HepG2 (cell line): Measurements from ENCODE around the gene DDI2. TPM values are rescaled to one million over a fixed set of nuclear protein-coding genes. Genes with fewer than 3 reads are reported as not detected.

Experiments used
- ATAC-seq: fragments of 200-7000 bp; cut with Tn5 transposase; 3 replicates; pipeline ENCODE4 v1.9.1; 2020; ENCODE audit warnings: mild to moderate bottlenecking, moderate library complexity
- BruUV-seq: library from RNA; stranded (reverse); fragments of 400-500 nt; replicated peaks from 2 replicates; lab custom pipeline; 2021; lab: Mats Ljungman, UMichigan
- CTCF ChIA-PET: fragments of 300-600 bp; formaldehyde crosslinking; extraction: SDS; loops from one replicate; lab custom pipeline; 2021; ENCODE audit warnings: low total read pairs, inconsistent platforms, low intra/inter-chr PET ratio; lab: Yijun Ruan, JAX
- POLR2A ChIA-PET: fragments of 350-600 bp; sonication (Branson Sonifier 250); formaldehyde crosslinking; loops from one replicate; lab custom pipeline; 2020; ENCODE audit warnings: antibody characterized with exemption, inconsistent platforms; lab: Yijun Ruan, JAX
- DNase-seq: peaks from one replicate; pipeline ENCODE4 v3.0.0-alpha.2; 2015; ENCODE audit warnings: low spot score
- FAIRE-seq: peaks from 3 replicates; lab custom pipeline; 2011; peaks lifted over from hg19 to GRCh38; lab: Jason Lieb, UNC
- H2AFZ ChIP-seq: one replicate; pipeline ENCODE4 v1.6.1; 2011; ENCODE audit warnings: low read length, inconsistent platforms
- H3K27ac ChIP-seq: fragments of 300-600 bp; 3 replicates; pipeline ENCODE4 v1.8.0; 2011; ENCODE audit warnings: mixed run types, mild to moderate bottlenecking, mixed read lengths, low read length, inconsistent platforms; ENCODE audit not compliant: insufficient read depth; ENCODE audit errors: extremely low read length
- H3K27me3 ChIP-seq, 2 experiments: fragments of 200-600 bp in 1 of 2; 2 replicates in 1 of 2; 3 replicates in 1 of 2; pipeline versions ENCODE4 v1.6.0 to v1.8.0; 2011; ENCODE audit warnings: low read length in 2 of 2, mild to moderate bottlenecking in 2 of 2, moderate library complexity in 2 of 2, inconsistent platforms in 1 of 2; ENCODE audit not compliant: insufficient read depth in 2 of 2, control insufficient read depth in 1 of 2
- H3K36me3 ChIP-seq, 2 experiments: fragments of 200-600 bp in 1 of 2; replicated peaks in 1 of 2; 2 replicates in 1 of 2; 3 replicates in 1 of 2; pipeline versions ENCODE4 v1.5.1 to v1.8.0; 2011; ENCODE audit warnings: low read length in 2 of 2, inconsistent platforms in 1 of 2; ENCODE audit not compliant: insufficient read depth in 2 of 2, control insufficient read depth in 1 of 2
- H3K4me1 ChIP-seq: 2 replicates; pipeline ENCODE4 v1.5.1; 2012; ENCODE audit warnings: low read length, inconsistent platforms; ENCODE audit not compliant: insufficient read depth
- H3K4me2 ChIP-seq: 2 replicates; pipeline ENCODE4 v1.6.0; 2011; ENCODE audit warnings: low read depth, low read length, inconsistent platforms
- H3K4me3 ChIP-seq, 3 experiments: fragments of 200-600 bp in 1 of 3; sonication (generic), shearing (Covaris generic) in 1 of 3; replicated peaks in 1 of 3; 2 replicates each; pipeline ENCODE4 v1.5.1; 2011 to 2016; ENCODE audit warnings: low read length in 3 of 3, inconsistent platforms in 2 of 3, low read depth in 2 of 3, mild to moderate bottlenecking in 2 of 3, control low read depth in 1 of 3, mixed read lengths in 1 of 3; ENCODE audit not compliant: insufficient read depth in 1 of 3
- H3K79me2 ChIP-seq: one replicate; pipeline ENCODE4 v1.6.1; 2011; ENCODE audit warnings: low read length, inconsistent platforms; ENCODE audit not compliant: insufficient read depth
- H3K9ac ChIP-seq: 2 replicates; pipeline ENCODE4 v1.6.0; 2011; ENCODE audit warnings: mild to moderate bottlenecking, low read depth, low read length, inconsistent platforms; ENCODE audit not compliant: insufficient read depth
- H3K9me3 ChIP-seq: 2 replicates; pipeline ENCODE4 v1.5.1; 2012; ENCODE audit warnings: mild to moderate bottlenecking, low read length
- H4K20me1 ChIP-seq: 2 replicates; pipeline ENCODE4 v1.6.0; 2011; ENCODE audit warnings: inconsistent platforms, mild to moderate bottlenecking, low read length, moderate library complexity; ENCODE audit not compliant: insufficient read depth
- NFAT5 ChIP-seq: sonication (generic); formaldehyde crosslinking; IDR thresholded peaks from 2 replicates; pipeline ENCODE4 v1.4.0; 2020; ENCODE audit warnings: missing genetic modification reagents
- SIN3A ChIP-seq: IDR thresholded peaks from 2 replicates; pipeline ENCODE4 v1.6.1; 2011; ENCODE audit warnings: low read depth, mild to moderate bottlenecking, control low read depth, low read length, borderline replicate concordance
- SNAPC4 ChIP-seq: sonication (generic); formaldehyde crosslinking; IDR thresholded peaks from 2 replicates; pipeline ENCODE4 v1.4.0; 2020; ENCODE audit warnings: mild to moderate bottlenecking, missing genetic modification reagents
- STAG1 ChIP-seq: sonication (generic); formaldehyde crosslinking; IDR thresholded peaks from 2 replicates; pipeline ENCODE4 v1.4.0; 2020; ENCODE audit warnings: missing genetic modification reagents
- TAF1 ChIP-seq: sonication (generic); formaldehyde crosslinking; IDR thresholded peaks from 2 replicates; pipeline ENCODE4 v1.4.0; 2020; ENCODE audit warnings: missing genetic modification reagents
- ZNF660 ChIP-seq: sonication (generic); formaldehyde crosslinking; IDR thresholded peaks from 2 replicates; pipeline ENCODE4 v1.5.1; 2020; ENCODE audit warnings: mild to moderate bottlenecking, low read depth, missing genetic modification reagents, borderline replicate concordance
- ZNF703 ChIP-seq: sonication (generic); formaldehyde crosslinking; IDR thresholded peaks from 2 replicates; pipeline ENCODE4 v1.5.1; 2020; ENCODE audit warnings: missing genetic modification reagents, mild to moderate bottlenecking, moderate library complexity, borderline replicate concordance
- WGBS: methylation state at CpG from one replicate; pipeline ENCODE4 v1.1.6; 2017; ENCODE audit warnings: low lambda C conversion rate; 5-methylcytosine and 5-hydroxymethylcytosine counted together
- in situ Hi-C: cut with HindIII; loops from 2 replicates; pipeline ENCODE4 v1.10.0; 2017; ENCODE audit warnings: low pct_unique_long_range_greater_than_20kb; ENCODE audit not compliant: extremely low pct_ligation_motif_present
- intact Hi-C: fragments of 100-400 bp; cut with micrococcal nuclease; formaldehyde crosslinking; loops from one replicate; pipeline ENCODE4 v1.10.0; 2022; ENCODE audit not compliant: unreplicated experiment
- polyA plus RNA-seq, 8 experiments: library from polyadenylated mRNA; depleted of rRNA in 3 of 8; stranded (reverse) in 7 of 8; unstranded in 1 of 8; fragments of >200 nt; fragmentation: Illumina TruSeq in 4 of 8; extraction: Trizol in 4 of 8; gene quantifications; 2 replicates each; pipeline versions ENCODE4 v1.2.1 to v1.2.3, GENCODE V29; 2011 to 2016; ENCODE audit warnings: low read depth in 4 of 8, missing spikeins in 1 of 8, mixed read lengths in 1 of 8; ENCODE audit not compliant: insufficient read depth in 1 of 8
- total RNA-seq, 5 experiments: library from RNA; depleted of rRNA; stranded (reverse); fragments of >200 nt; fragmentation: Illumina TruSeq; extraction: Trizol; gene quantifications; 2 replicates each; pipeline ENCODE4 v1.2.3, GENCODE V29; 2016; ENCODE audit warnings: low read depth in 1 of 5
- TF ChIP-seq, protein P1 (sequence below): sonication (generic); formaldehyde crosslinking; IDR thresholded peaks from 2 replicates; pipeline ENCODE4 v1.4.0; 2020; ENCODE audit warnings: missing genetic modification reagents, borderline replicate concordance

DDI2 gene
- total and polyA plus RNA-seq, 2 of the 13 experiments (the other 11 are each of a cell fraction or from before 2014, with no cell fraction given): 8.5 to 25.7 TPM

GRCh38 chr1:15618077-15618654, 908 bp downstream of the DDI2 start:
- no peak overlapping the region for H2AFZ ChIP-seq
- in situ Hi-C loops: no loop called here
- peak overlapping the region; percentile 92 for H3K4me2 ChIP-seq
- H3K27me3 ChIP-seq: no peaks in the 10 kb centered on the region; a peak in 1 of 5 replicates
- H3K9ac ChIP-seq: peak overlapping the region; percentile 97
- ChIA-PET CTCF (interaction anchor here (1.3 kb wide), 1 partner anchor 23 kb away, joined by 3 read pairs; no protein-coding TSS in a partner anchor), POLR2A (interaction anchor here (0.7 to 8.5 kb wide), 21 partner anchors 8 to 538 kb away, joined by 3 to 188 read pairs (median 4); partner anchors contain the start of genes AGMAT, CASP9, DNAJC16 and EPHA2)
- H3K4me3 ChIP-seq: peak overlapping the region; percentile 87 to 100 (median 97)
- DNase-seq (peak; percentile 74), ATAC-seq (peak; percentile 30), FAIRE-seq (no peak)
- no peaks in the 10 kb centered on the region for H3K9me3 ChIP-seq
- intact Hi-C loops: no loop called here
- H4K20me1 ChIP-seq: peaks cover 35% of the 10 kb centered on the region
- peaks cover 52% of the 10 kb centered on the region for H3K79me2 ChIP-seq
- H3K4me1 ChIP-seq: peaks cover 60% of the 10 kb centered on the region
- TSS peak; percentile 83 for BruUV-seq
- H3K36me3 ChIP-seq: peaks cover 0 to 3% of the 10 kb centered on the region in 2 experiments; a peak in 2 of 5 replicates
- 1% methylated on average over 7 of the region's 8 CpGs for WGBS
- peak overlapping the region; percentile 95 for H3K27ac ChIP-seq
- no peak for TF ChIP-seq SNAPC4 (CRISPR knock-in tag)
- TF ChIP-seq ZNF703 (CRISPR knock-in tag): no peak
- TF ChIP-seq TAF1: no peak
- TF ChIP-seq, protein P1, sequence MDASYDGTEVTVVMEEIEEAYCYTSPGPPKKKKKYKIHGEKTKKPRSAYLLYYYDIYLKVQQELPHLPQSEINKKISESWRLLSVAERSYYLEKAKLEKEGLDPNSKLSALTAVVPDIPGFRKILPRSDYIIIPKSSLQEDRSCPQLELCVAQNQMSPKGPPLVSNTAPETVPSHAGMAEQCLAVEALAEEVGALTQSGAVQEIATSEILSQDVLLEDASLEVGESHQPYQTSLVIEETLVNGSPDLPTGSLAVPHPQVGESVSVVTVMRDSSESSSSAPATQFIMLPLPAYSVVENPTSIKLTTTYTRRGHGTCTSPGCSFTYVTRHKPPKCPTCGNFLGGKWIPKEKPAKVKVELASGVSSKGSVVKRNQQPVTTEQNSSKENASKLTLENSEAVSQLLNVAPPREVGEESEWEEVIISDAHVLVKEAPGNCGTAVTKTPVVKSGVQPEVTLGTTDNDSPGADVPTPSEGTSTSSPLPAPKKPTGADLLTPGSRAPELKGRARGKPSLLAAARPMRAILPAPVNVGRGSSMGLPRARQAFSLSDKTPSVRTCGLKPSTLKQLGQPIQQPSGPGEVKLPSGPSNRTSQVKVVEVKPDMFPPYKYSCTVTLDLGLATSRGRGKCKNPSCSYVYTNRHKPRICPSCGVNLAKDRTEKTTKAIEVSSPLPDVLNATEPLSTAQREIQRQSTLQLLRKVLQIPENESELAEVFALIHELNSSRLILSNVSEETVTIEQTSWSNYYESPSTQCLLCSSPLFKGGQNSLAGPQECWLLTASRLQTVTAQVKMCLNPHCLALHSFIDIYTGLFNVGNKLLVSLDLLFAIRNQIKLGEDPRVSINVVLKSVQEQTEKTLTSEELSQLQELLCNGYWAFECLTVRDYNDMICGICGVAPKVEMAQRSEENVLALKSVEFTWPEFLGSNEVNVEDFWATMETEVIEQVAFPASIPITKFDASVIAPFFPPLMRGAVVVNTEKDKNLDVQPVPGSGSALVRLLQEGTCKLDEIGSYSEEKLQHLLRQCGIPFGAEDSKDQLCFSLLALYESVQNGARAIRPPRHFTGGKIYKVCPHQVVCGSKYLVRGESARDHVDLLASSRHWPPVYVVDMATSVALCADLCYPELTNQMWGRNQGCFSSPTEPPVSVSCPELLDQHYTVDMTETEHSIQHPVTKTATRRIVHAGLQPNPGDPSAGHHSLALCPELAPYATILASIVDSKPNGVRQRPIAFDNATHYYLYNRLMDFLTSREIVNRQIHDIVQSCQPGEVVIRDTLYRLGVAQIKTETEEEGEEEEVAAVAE: 0 out of 2 replicates have a peak, but pooled peaks have one; percentile 4
- no peak for TF ChIP-seq ZNF660
- no peak for TF ChIP-seq NFAT5 (CRISPR knock-in tag)
- no peak for TF ChIP-seq STAG1
- no peak for TF ChIP-seq SIN3A
